Breast epithelium (tissue), 3 donors: ENCODE results near the gene TPCN2.

Experiments used
- CTCF ChIP-seq, 3 donors: fragments of 450-650 bp; IDR thresholded peaks; one replicate each; pipeline ENCODE4 v1.5.1; 2016 to 2017; ENCODE audit warnings: antibody characterized with exemption in 3 of 3, mild to moderate bottlenecking in 3 of 3, moderate library complexity in 3 of 3
- POLR2AphosphoS5 ChIP-seq, 3 donors: sonication (generic); formaldehyde crosslinking; IDR thresholded peaks; one replicate each; pipeline ENCODE4 v1.6.1; 2017; ENCODE audit warnings: antibody characterized with exemption in 3 of 3

- TF ChIP-seq CTCF (IDR thresholded peaks at IDR 0.05) (no peak), POLR2AphosphoS5 (IDR thresholded peaks at IDR 0.05) (no peak)
Measured at GRCh38 chr11:69078930-69079605, 30.3 kb downstream of the TPCN2 start.
